Measurements from ENCODE around the gene SMOC1. TPM values are rescaled to one million over a fixed set of nuclear protein-coding genes. Genes with fewer than 3 reads are reported as not detected.

SMOC1 gene
- total RNA-seq, 1 donor from 2014 or later, result 3.1 TPM

DNA sequence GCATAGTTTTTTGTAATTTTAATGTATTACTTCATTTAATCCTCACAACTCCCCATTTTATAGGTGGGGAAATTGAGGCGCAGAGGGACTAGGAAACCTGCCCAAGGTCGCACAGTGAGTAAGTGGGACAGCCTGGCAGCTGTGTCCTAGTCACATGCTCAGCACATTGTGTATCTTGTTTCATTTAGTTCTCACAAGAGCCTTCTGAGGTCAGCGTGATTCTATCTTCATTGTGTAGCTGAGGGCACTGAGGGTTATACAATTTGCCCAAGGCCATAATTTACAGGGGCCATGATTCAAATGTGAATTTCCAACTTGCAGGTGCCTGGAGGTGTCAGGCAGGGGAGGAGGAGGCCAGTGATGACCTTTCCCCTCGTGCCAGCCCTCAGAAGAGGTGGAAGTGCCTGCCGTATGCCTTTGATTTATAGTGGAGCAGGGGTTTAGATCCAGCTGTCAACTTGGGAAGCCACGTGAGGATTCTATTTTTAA, 30.3 kb upstream of the SMOC1 start:
- H3K4me3 ChIP-seq (ENCODE audit: low read length in 3 of 3), result no peak overlapping the region
- H3K4me1 ChIP-seq (ENCODE audit: control insufficient read depth in 3 of 3, insufficient read depth in 3 of 3, low read length in 3 of 3), result peaks cover 7 to 20% (median 20%) of the 10 kb centered on the region in 3 donors
- no peaks in the 10 kb centered on the region for H3K36me3 ChIP-seq (ENCODE audit: control insufficient read depth in 3 of 3, insufficient read depth in 3 of 3, low read length in 3 of 3)
- no peaks in the 10 kb centered on the region for H3K9me3 ChIP-seq (ENCODE audit: control insufficient read depth in 3 of 3, low read length in 3 of 3)
- peak overlapping the region; percentile 93 for H3K27ac ChIP-seq (ENCODE audit: low read depth, low read length)
- no peaks in the 10 kb centered on the region for H3K27me3 ChIP-seq (ENCODE audit: control insufficient read depth in 3 of 3, insufficient read depth in 3 of 3, low read length in 3 of 3)
- peak overlapping the region in 1 of 3 donors; percentile 54 for H3K9ac ChIP-seq (ENCODE audit: low read depth in 1 of 3, low read length in 3 of 3)

DNA sequence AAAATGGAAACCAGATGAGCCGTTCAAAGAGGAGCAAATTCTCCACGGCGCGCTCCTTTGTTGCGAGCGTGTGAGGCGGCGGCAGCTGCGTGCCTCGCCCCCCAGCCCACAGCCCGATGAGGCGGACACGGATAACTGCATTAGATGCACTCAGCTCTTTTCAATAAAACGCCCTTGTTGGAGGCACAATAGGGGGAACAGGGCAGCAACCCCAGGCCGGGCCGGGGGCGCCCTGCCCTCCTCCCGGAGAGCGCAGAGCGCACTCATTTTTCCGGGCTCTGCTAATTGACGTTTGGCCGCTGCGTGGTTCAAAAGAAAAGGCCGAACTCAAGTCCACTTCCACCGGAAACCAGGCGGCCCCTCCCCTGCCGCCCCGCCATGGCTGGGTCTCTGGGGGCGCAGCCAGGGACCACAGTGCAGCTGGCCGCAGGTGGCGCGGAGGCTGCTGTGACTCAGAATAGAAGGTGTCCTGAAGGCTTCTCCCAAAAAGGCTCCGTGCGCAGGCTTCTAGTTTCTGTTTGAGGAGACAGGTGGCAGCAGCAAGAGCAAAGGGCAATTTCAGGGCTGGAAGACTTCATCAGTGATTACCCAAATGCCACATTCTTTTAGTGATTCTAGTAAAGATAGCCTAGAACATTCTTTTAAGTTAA, 29.0 kb upstream of the SMOC1 start:
- Histone ChIP-seq H3K4me3 (ENCODE audit: low read length in 3 of 3) (peak overlapping the region; percentile 54 to 60 (median 57)), H3K36me3 (ENCODE audit: control insufficient read depth in 3 of 3, insufficient read depth in 3 of 3, low read length in 3 of 3) (no peaks in the 10 kb centered on the region), H3K4me1 (ENCODE audit: control insufficient read depth in 3 of 3, insufficient read depth in 3 of 3, low read length in 3 of 3) (peaks cover 7 to 20% (median 20%) of the 10 kb centered on the region in 3 donors), H3K9ac (ENCODE audit: low read depth in 1 of 3, low read length in 3 of 3) (peak overlapping the region; percentile 73 to 81 (median 80)), H3K27me3 (ENCODE audit: control insufficient read depth in 3 of 3, insufficient read depth in 3 of 3, low read length in 3 of 3) (no peaks in the 10 kb centered on the region), H3K27ac (ENCODE audit: low read depth, low read length) (peak overlapping the region; percentile 93), H3K9me3 (ENCODE audit: control insufficient read depth in 3 of 3, low read length in 3 of 3) (no peaks in the 10 kb centered on the region)

DNA sequence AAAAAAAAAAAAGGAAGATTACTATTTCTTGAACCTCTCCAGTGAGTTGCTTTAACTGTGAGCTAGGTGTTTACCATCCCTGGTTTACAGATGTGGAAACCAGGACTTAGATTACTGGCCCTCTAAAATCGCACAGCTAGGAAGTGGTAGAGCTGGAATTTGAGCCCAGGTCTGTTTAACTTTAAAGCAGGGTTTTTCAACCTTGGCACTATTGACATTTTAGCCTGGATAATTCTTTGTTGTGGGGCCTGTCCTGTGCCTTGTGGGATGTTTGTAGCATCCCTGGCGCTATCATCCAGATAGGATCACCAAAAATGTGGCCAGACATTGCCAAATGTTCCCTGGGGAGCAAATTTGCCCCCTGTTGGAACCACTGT, 28.5 kb upstream of the SMOC1 start:
- Histone ChIP-seq H3K27ac (ENCODE audit: low read depth, low read length) (peak overlapping the region; percentile 93), H3K4me3 (ENCODE audit: low read length in 3 of 3) (peak overlapping the region in 1 of 3 donors; percentile 57), H3K27me3 (ENCODE audit: control insufficient read depth in 3 of 3, insufficient read depth in 3 of 3, low read length in 3 of 3) (no peaks in the 10 kb centered on the region), H3K9ac (ENCODE audit: low read depth in 1 of 3, low read length in 3 of 3) (peak overlapping the region in 1 of 3 donors; percentile 73), H3K36me3 (ENCODE audit: control insufficient read depth in 3 of 3, insufficient read depth in 3 of 3, low read length in 3 of 3) (no peaks in the 10 kb centered on the region), H3K9me3 (ENCODE audit: control insufficient read depth in 3 of 3, low read length in 3 of 3) (no peaks in the 10 kb centered on the region), H3K4me1 (ENCODE audit: control insufficient read depth in 3 of 3, insufficient read depth in 3 of 3, low read length in 3 of 3) (peaks cover 7 to 20% (median 20%) of the 10 kb centered on the region in 3 donors)

DNA sequence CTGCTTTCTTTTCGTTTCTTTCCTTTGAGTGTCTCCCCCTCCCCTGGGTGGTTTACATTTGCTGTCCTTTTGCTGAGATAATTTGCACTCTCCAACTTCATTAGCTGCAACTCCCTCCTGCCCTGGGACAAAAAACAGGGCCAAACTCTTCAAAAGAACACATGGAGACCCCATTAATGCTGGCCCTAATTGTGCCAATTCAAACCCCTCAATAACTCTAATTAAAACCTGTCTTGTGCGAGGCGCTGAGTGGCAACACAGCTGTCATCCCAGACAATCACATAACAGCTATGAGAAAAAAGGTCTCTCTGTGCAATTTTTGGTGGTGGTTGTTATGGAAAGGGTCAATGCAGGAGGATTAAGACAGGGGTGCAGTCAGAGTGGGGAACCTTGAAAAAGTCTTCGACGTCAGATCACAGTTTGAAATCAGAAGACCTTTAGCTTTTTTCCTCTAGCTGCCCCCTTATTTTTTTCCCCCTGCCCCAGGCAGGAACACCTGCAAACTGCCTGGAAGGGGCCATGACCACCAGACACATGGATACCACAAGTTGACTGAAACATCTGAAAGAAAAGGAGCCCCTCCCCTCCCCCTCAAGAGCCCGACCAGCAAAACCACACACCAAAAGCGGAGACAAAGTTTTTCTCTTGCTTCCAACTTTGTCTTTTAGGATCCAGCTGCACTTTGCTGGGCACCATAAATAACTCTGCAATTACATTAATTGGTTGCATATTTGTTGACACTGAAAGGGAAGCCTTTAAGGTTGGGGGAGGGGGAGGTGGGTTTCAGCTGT, 26.5 kb upstream of the SMOC1 start:
- Histone ChIP-seq H3K27me3 (ENCODE audit: control insufficient read depth in 3 of 3, insufficient read depth in 3 of 3, low read length in 3 of 3) (no peaks in the 10 kb centered on the region), H3K4me1 (ENCODE audit: control insufficient read depth in 3 of 3, insufficient read depth in 3 of 3, low read length in 3 of 3) (peaks cover 7 to 20% (median 20%) of the 10 kb centered on the region in 3 donors), H3K9me3 (ENCODE audit: control insufficient read depth in 3 of 3, low read length in 3 of 3) (no peaks in the 10 kb centered on the region), H3K36me3 (ENCODE audit: control insufficient read depth in 3 of 3, insufficient read depth in 3 of 3, low read length in 3 of 3) (no peaks in the 10 kb centered on the region), H3K4me3 (ENCODE audit: low read length in 3 of 3) (no peak overlapping the region), H3K9ac (ENCODE audit: low read depth in 1 of 3, low read length in 3 of 3) (no peak overlapping the region), H3K27ac (ENCODE audit: low read depth, low read length) (no peak overlapping the region)

DNA sequence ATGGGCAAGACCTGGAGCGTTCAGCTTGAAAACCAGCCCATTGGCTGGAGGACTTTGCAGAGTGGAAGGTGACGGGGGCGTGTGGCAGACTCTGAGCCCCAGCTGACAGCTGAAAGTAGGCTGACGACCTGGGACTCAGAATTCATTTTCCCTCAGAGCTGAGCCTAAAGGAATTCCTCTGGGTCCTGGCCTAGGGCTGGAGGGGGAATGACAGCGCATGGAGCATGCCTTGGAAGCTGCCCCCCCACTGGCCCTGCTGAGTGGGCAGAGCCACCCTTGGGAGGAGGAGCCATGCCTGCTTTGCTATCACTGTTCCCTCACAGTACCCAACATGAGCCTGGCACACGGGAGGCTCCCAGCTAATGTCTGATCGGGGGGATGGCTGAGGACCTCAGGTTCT, 25.4 kb upstream of the SMOC1 start:
- no peak overlapping the region for H3K27ac ChIP-seq (ENCODE audit: low read depth, low read length)
- no peak overlapping the region for H3K9ac ChIP-seq (ENCODE audit: low read depth in 1 of 3, low read length in 3 of 3)
- H3K9me3 ChIP-seq (ENCODE audit: control insufficient read depth in 3 of 3, low read length in 3 of 3), result no peaks in the 10 kb centered on the region
- no peak overlapping the region for H3K4me3 ChIP-seq (ENCODE audit: low read length in 3 of 3)
- no peaks in the 10 kb centered on the region for H3K36me3 ChIP-seq (ENCODE audit: control insufficient read depth in 3 of 3, insufficient read depth in 3 of 3, low read length in 3 of 3)
- H3K4me1 ChIP-seq (ENCODE audit: control insufficient read depth in 3 of 3, insufficient read depth in 3 of 3, low read length in 3 of 3), result peaks cover 7 to 16% (median 15%) of the 10 kb centered on the region in 3 donors
- H3K27me3 ChIP-seq (ENCODE audit: control insufficient read depth in 3 of 3, insufficient read depth in 3 of 3, low read length in 3 of 3), result peaks cover 0 to 2% (median 0%) of the 10 kb centered on the region in 3 donors

DNA sequence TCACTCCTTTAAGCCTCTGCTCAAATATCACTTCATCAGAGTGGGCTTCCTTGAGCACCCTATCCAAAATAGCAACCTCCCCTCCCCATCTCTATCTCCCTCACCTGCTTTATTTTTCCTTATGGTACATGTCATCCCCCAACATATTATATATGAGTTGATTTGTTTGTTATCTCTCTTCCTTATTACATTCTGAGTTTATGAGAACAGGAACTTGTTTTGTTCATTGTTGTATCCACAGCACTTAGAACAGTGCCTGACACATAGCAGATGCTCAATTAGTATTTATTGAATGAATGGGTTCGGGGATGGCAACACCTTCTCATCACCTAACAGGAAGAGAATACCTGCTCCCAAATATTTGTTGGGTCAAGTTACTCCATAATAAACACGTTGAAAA, 24.6 kb upstream of the SMOC1 start:
- H3K4me1 ChIP-seq (ENCODE audit: control insufficient read depth in 3 of 3, insufficient read depth in 3 of 3, low read length in 3 of 3), result peaks cover 2 to 10% (median 7%) of the 10 kb centered on the region in 3 donors
- H3K36me3 ChIP-seq (ENCODE audit: control insufficient read depth in 3 of 3, insufficient read depth in 3 of 3, low read length in 3 of 3), result no peaks in the 10 kb centered on the region
- H3K9me3 ChIP-seq (ENCODE audit: control insufficient read depth in 3 of 3, low read length in 3 of 3), result no peaks in the 10 kb centered on the region
- H3K27me3 ChIP-seq (ENCODE audit: control insufficient read depth in 3 of 3, insufficient read depth in 3 of 3, low read length in 3 of 3), result peaks cover 0 to 6% (median 0%) of the 10 kb centered on the region in 3 donors
- no peak overlapping the region for H3K4me3 ChIP-seq (ENCODE audit: low read length in 3 of 3)
- H3K27ac ChIP-seq (ENCODE audit: low read depth, low read length), result no peak overlapping the region
- no peak overlapping the region for H3K9ac ChIP-seq (ENCODE audit: low read depth in 1 of 3, low read length in 3 of 3)

DNA sequence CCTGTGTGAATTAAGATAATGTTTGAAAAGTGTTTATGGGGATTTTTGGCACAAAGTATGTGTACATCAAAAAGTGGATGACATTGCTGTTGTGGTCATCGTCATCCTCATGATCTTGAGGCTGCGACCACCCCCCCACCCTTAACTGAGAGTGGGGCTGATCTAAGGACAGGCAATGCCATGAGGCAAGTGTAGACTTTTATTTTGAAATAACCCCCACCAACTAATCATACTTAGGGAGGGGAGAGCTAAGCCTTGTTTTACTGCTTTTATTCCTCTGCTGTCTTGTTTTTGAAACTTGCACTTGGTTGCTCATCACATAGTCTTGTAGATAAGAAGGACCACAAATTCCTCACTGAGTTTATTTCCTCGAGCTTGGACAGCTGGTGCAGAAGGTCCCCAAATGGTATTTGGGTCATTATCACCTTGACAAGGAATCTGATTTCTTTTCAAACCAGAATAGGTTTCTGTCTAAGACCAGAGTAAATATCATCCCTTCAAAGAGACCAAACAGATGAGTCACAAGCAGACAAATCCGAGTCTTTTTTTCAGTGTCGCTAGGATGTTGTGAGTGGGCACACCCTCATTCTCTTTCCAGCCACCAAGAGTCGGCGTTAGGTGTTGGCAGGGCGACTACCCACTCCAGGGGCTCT, 23.9 kb upstream of the SMOC1 start:
- H3K27me3 ChIP-seq (ENCODE audit: control insufficient read depth in 3 of 3, insufficient read depth in 3 of 3, low read length in 3 of 3), result peaks cover 0 to 9% (median 0%) of the 10 kb centered on the region in 3 donors
- no peak overlapping the region for H3K9ac ChIP-seq (ENCODE audit: low read depth in 1 of 3, low read length in 3 of 3)
- H3K9me3 ChIP-seq (ENCODE audit: control insufficient read depth in 3 of 3, low read length in 3 of 3), result no peaks in the 10 kb centered on the region
- no peak overlapping the region for H3K27ac ChIP-seq (ENCODE audit: low read depth, low read length)
- no peaks in the 10 kb centered on the region for H3K36me3 ChIP-seq (ENCODE audit: control insufficient read depth in 3 of 3, insufficient read depth in 3 of 3, low read length in 3 of 3)
- no peak overlapping the region for H3K4me3 ChIP-seq (ENCODE audit: low read length in 3 of 3)
- H3K4me1 ChIP-seq (ENCODE audit: control insufficient read depth in 3 of 3, insufficient read depth in 3 of 3, low read length in 3 of 3), result peaks cover 0 to 6% (median 3%) of the 10 kb centered on the region in 3 donors

DNA sequence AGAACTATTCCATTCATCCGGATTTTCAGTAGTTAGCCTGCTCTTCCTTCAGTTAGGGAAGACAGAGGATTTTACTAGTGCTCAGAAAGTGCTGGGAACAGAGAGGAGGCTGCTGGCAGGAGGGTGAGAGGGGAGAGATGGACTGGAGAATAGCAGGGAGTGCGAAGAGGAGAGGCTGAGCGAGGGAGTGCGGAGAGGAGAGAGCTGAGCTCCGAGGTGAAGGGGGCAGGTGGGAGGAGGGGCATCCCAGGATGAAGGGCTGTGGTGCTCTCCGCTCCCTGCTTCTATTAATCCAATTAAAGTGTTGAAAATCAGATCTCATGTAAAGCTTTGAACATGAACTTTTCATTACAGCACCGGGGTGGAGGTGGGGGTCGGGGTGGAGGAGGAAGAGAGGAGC, 20.4 kb upstream of the SMOC1 start:
- Histone ChIP-seq H3K4me3 (ENCODE audit: low read length in 3 of 3) (no peak overlapping the region), H3K9ac (ENCODE audit: low read depth in 1 of 3, low read length in 3 of 3) (no peak overlapping the region), H3K27ac (ENCODE audit: low read depth, low read length) (no peak overlapping the region), H3K36me3 (ENCODE audit: control insufficient read depth in 3 of 3, insufficient read depth in 3 of 3, low read length in 3 of 3) (no peaks in the 10 kb centered on the region), H3K9me3 (ENCODE audit: control insufficient read depth in 3 of 3, low read length in 3 of 3) (no peaks in the 10 kb centered on the region), H3K4me1 (ENCODE audit: control insufficient read depth in 3 of 3, insufficient read depth in 3 of 3, low read length in 3 of 3) (no peaks in the 10 kb centered on the region), H3K27me3 (ENCODE audit: control insufficient read depth in 3 of 3, insufficient read depth in 3 of 3, low read length in 3 of 3) (peaks cover 0 to 9% (median 0%) of the 10 kb centered on the region in 3 donors)

DNA sequence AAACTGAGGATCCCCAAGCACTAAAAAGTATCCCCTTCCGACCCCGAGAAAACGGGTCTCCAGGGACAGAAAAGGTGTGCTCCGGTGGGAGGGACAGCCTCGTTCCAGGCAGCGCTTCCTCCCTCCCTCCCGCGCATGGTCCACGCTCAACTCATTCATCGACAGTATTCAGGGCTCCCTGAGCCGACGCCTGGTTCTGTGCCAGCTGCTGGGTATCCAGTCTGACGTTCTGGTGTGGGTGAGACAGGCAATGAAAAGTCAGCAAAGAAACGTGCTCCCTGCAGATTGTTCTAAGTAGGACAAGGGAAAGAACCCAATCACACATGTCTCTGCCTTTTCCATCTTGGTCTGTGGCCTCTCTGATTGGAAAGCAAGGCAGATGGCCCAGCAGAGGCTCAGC, 19.6 kb upstream of the SMOC1 start:
- H3K9ac ChIP-seq (ENCODE audit: low read depth in 1 of 3, low read length in 3 of 3), result no peak overlapping the region
- H3K9me3 ChIP-seq (ENCODE audit: control insufficient read depth in 3 of 3, low read length in 3 of 3), result peaks cover 0 to 4% (median 4%) of the 10 kb centered on the region in 3 donors
- peaks cover 0 to 9% (median 0%) of the 10 kb centered on the region in 3 donors for H3K27me3 ChIP-seq (ENCODE audit: control insufficient read depth in 3 of 3, insufficient read depth in 3 of 3, low read length in 3 of 3)
- no peaks in the 10 kb centered on the region for H3K4me1 ChIP-seq (ENCODE audit: control insufficient read depth in 3 of 3, insufficient read depth in 3 of 3, low read length in 3 of 3)
- H3K27ac ChIP-seq (ENCODE audit: low read depth, low read length), result no peak overlapping the region
- H3K4me3 ChIP-seq (ENCODE audit: low read length in 3 of 3), result no peak overlapping the region
- H3K36me3 ChIP-seq (ENCODE audit: control insufficient read depth in 3 of 3, insufficient read depth in 3 of 3, low read length in 3 of 3), result no peaks in the 10 kb centered on the region

Data from skeletal muscle tissue (tissue), 4 donors.